GM12878 (cell line): ENCODE data around the gene GGT1. TPM values are rescaled to one million over a fixed set of nuclear protein-coding genes. Genes with fewer than 3 reads are reported as not detected.
"Not testable (repeated sequence)": the region's sequence is repeated elsewhere in the genome, so short reads cannot be mapped to it uniquely, and the experiment has no call there.

Experiments used
- ATAC-seq: fragments of 200-7000 bp; cut with Tn5 transposase; 3 replicates; pipeline ENCODE4 v1.9.1; 2020; ENCODE audit warnings: mild to moderate bottlenecking, moderate library complexity
- BruUV-seq: library from RNA; stranded (reverse); fragments of 400-500 nt; replicated peaks from 2 replicates; lab custom pipeline; 2021; lab: Mats Ljungman, UMichigan
- CTCF ChIA-PET: fragments of 300-600 bp; sonication (Branson Sonifier 250); formaldehyde crosslinking; extraction: SDS; loops from one replicate; lab custom pipeline; 2021; ENCODE audit warnings: inconsistent platforms; lab: Yijun Ruan, JAX
- POLR2A ChIA-PET: fragments of 350-600 bp; formaldehyde crosslinking; extraction: SDS; loops from one replicate; lab custom pipeline; 2021; ENCODE audit warnings: inconsistent platforms; lab: Charles Lee
- RAD21 ChIA-PET: fragments of 300-600 bp; sonication (Branson Sonifier 250); formaldehyde crosslinking; loops from one replicate; lab custom pipeline; 2023; ENCODE audit warnings: antibody characterized with exemption; ENCODE audit not compliant: unreplicated experiment; lab: Charles Lee
- SMC1A ChIA-PET: fragments of 300-600 bp; sonication (Branson Sonifier 250); formaldehyde crosslinking; loops from one replicate; lab custom pipeline; 2023; ENCODE audit not compliant: unreplicated experiment, uncharacterized antibody; lab: Charles Lee
- DNase-seq: peaks from one replicate; pipeline ENCODE4 v3.0.0-alpha.2; 2011; ENCODE audit warnings: low read depth, low spot score
- FAIRE-seq: peaks from 3 replicates; lab custom pipeline; 2011; peaks lifted over from hg19 to GRCh38; lab: Jason Lieb, UNC
- H2AFZ ChIP-seq: 2 replicates; pipeline ENCODE4 v1.6.0; 2011; ENCODE audit warnings: low read depth, low read length, control low read depth; ENCODE audit not compliant: control insufficient read depth
- H3K27ac ChIP-seq: 2 replicates; pipeline ENCODE4 v1.5.1; 2011; ENCODE audit warnings: control low read depth; ENCODE audit not compliant: control insufficient read depth, insufficient read depth
- H3K27me3 ChIP-seq, 2 experiments: replicated peaks in 1 of 2; 2 replicates each; pipeline versions ENCODE4 v1.6.0 to v1.6.1; 2011; ENCODE audit warnings: low read length in 1 of 2; ENCODE audit not compliant: control insufficient read depth in 2 of 2, insufficient read depth in 2 of 2
- H3K36me3 ChIP-seq, 2 experiments: 2 replicates each; pipeline ENCODE4 v1.5.1; 2011; ENCODE audit warnings: low read length in 1 of 2; ENCODE audit not compliant: control insufficient read depth in 2 of 2, insufficient read depth in 2 of 2
- H3K4me1 ChIP-seq: 2 replicates; pipeline ENCODE4 v1.6.1; 2011; ENCODE audit warnings: mild to moderate bottlenecking, low read length, moderate library complexity, mixed read lengths; ENCODE audit not compliant: control insufficient read depth, insufficient read depth
- H3K4me2 ChIP-seq: 2 replicates; pipeline ENCODE4 v1.6.0; 2011; ENCODE audit warnings: control low read depth; ENCODE audit not compliant: control insufficient read depth, insufficient read depth
- H3K4me3 ChIP-seq: fragments of 200-600 bp; sonication (generic); 2 replicates; pipeline ENCODE4 v1.5.1; 2016
- H3K79me2 ChIP-seq: 2 replicates; pipeline ENCODE4 v1.6.0; 2011; ENCODE audit warnings: low read length; ENCODE audit not compliant: control insufficient read depth, insufficient read depth
- H3K9ac ChIP-seq: 2 replicates; pipeline ENCODE4 v1.8.0; 2011; ENCODE audit warnings: low read length, control low read depth, mixed read lengths; ENCODE audit not compliant: control insufficient read depth, insufficient read depth
- H3K9me3 ChIP-seq: replicated peaks from 3 replicates; pipeline ENCODE4 v1.5.1; 2011; ENCODE audit warnings: mild to moderate bottlenecking, low read length; ENCODE audit not compliant: control insufficient read depth, insufficient read depth
- H4K20me1 ChIP-seq: 2 replicates; pipeline ENCODE4 v1.6.0; 2011; ENCODE audit not compliant: control insufficient read depth, insufficient read depth
- CEBPB ChIP-seq, 2 experiments: fragments of 150-350 bp in 1 of 2; IDR thresholded peaks; 2 replicates each; pipeline ENCODE4 v1.6.1; 2012 to 2014; ENCODE audit warnings: low read depth in 2 of 2, low read length in 2 of 2, borderline replicate concordance in 1 of 2, inconsistent platforms in 1 of 2
- FOXK2 ChIP-seq: fragments of 450-650 bp; IDR thresholded peaks from 2 replicates; pipeline ENCODE4 v1.6.1; 2017; ENCODE audit warnings: mild to moderate bottlenecking, moderate library complexity
- NR2F1 ChIP-seq: fragments of 450-650 bp; conservative IDR thresholded peaks from 2 replicates; pipeline ENCODE4 v1.6.1; 2017; ENCODE audit warnings: mild to moderate bottlenecking
- RAD21 ChIP-seq: IDR thresholded peaks from 2 replicates; pipeline ENCODE4 v1.6.1; 2011; ENCODE audit warnings: mild to moderate bottlenecking, low read depth, low read length, moderate library complexity; ENCODE audit not compliant: insufficient read depth
- SMAD5 ChIP-seq: IDR thresholded peaks from 2 replicates; pipeline ENCODE4 v1.6.1; 2016; ENCODE audit warnings: antibody characterized with exemption, low read depth
- TARDBP ChIP-seq: IDR thresholded peaks from 2 replicates; pipeline ENCODE4 v1.6.1; 2016; ENCODE audit warnings: borderline replicate concordance
- WGBS: methylation state at CpG from one replicate; pipeline ENCODE4 v1.1.6; 2016; ENCODE audit warnings: low lambda C conversion rate; ENCODE audit not compliant: insufficient replicate concordance, insufficient coverage; ENCODE audit errors: missing lambda C conversion rate; 5-methylcytosine and 5-hydroxymethylcytosine counted together
- in situ Hi-C: fragments of 300-500 bp; cut with MboI; formaldehyde crosslinking; loops from 9 replicates; pipeline ENCODE4 v1.14.3; 2018; ENCODE audit warnings: mixed read lengths
- intact Hi-C: fragments of 100-400 bp; cut with micrococcal nuclease; formaldehyde crosslinking; loops from one replicate; pipeline ENCODE4 v1.14.2; 2022; ENCODE audit not compliant: unreplicated experiment
- polyA plus RNA-seq, 11 experiments: library from polyadenylated mRNA; depleted of rRNA in 4 of 11; unstranded in 6 of 11; stranded (reverse) in 5 of 11; fragments of >200 nt; fragmentation: Nextera tagmentation in 4 of 11; fragmentation: Illumina TruSeq in 1 of 11; extraction: Ambion mirVana in 4 of 11; extraction: Trizol in 1 of 11; gene quantifications; 1 replicate in 1 of 11; 2 replicates in 10 of 11; pipeline versions ENCODE4 v1.2.1 to v1.2.3, GENCODE V29; 2011 to 2016; ENCODE audit warnings: inconsistent platforms in 2 of 11, missing spikeins in 2 of 11, low read depth in 1 of 11
- total RNA-seq, 4 experiments: library from RNA; depleted of rRNA in 3 of 4; stranded (reverse); fragments of >200 nt in 3 of 4; fragmentation: Illumina TruSeq in 1 of 4; extraction: Trizol in 1 of 4; gene quantifications; 2 replicates each; pipeline versions ENCODE4 v1.2.1 to v1.2.3, GENCODE V29; 2013 to 2021

Gene GGT1
- total and polyA plus RNA-seq, 10 of the 15 experiments (the other 5 are each of a cell fraction or from before 2014, with no cell fraction given), result 0.47 to 26.6 (median 9.1) TPM

- TF ChIP-seq CEBPB (IDR thresholded peaks at IDR 0.05; ENCODE audit: borderline replicate concordance in 1 of 2, low read depth in 2 of 2, low read length in 2 of 2), result no peak
- TF ChIP-seq SMAD5, result no peak
- no peak for TF ChIP-seq FOXK2
- no peak for TF ChIP-seq RAD21
- no peak for TF ChIP-seq NR2F1
- TF ChIP-seq TARDBP, result no peak
Measured at GRCh38 chr22:24599514-24599913, 3.5 kb upstream of the GGT1 start (continued).

- H2AFZ ChIP-seq, FAIRE-seq, H3K27me3 ChIP-seq, DNase-seq, H3K36me3 ChIP-seq, SMC1A ChIA-PET, H3K9ac ChIP-seq, H3K4me1 ChIP-seq, H3K9me3 ChIP-seq, H4K20me1 ChIP-seq, H3K27ac ChIP-seq, H3K4me3 ChIP-seq, ATAC-seq, POLR2A ChIA-PET, RAD21 ChIA-PET, H3K79me2 ChIP-seq, H3K4me2 ChIP-seq, intact Hi-C loops, BruUV-seq, in situ Hi-C loops: not testable (repeated sequence)
- CTCF ChIA-PET, result interaction anchor here (0.6 to 1.6 kb wide), 2 partner anchors 9 to 559 kb away, joined by 3 read pairs; no protein-coding TSS in a partner anchor
- 73% methylated on average over 3 of the region's 3 CpGs for WGBS
Measured at GRCh38 chr22:24599958-24600715, 2.9 kb upstream of the GGT1 start.
